Superior temporal gyrus (tissue), 1 donor: ENCODE measurements around the gene NFYB.
"Not testable (repeated sequence)": the region's sequence is repeated elsewhere in the genome, so short reads cannot be mapped to it uniquely, and the experiment has no call there.

ENCODE experiments used
- DNase-seq: peaks from one replicate; pipeline ENCODE4 v3.0.0-alpha.2; 2016; ENCODE audit errors: extremely low spot score

NFYB gene

DNA sequence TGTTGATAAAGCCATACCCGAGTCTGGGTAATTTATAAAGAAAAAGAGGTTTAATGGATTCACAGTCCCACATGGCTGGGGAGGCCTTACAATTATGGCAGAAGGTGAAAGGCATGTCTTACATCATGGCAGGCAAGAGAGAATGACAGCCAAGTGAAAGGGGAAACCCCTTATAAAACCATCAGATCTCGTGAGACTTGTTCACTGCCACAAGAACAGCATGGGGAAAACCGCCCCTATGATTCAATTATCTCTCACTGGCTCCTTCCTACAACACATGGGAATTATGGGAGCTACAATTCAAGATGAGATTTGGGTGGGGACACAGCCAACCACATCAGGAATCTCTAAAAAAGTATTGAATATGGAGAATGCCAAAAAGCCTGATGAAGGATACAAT is 25.0 kb upstream of the NFYB start:
- not testable (repeated sequence) for DNase-seq

DNA sequence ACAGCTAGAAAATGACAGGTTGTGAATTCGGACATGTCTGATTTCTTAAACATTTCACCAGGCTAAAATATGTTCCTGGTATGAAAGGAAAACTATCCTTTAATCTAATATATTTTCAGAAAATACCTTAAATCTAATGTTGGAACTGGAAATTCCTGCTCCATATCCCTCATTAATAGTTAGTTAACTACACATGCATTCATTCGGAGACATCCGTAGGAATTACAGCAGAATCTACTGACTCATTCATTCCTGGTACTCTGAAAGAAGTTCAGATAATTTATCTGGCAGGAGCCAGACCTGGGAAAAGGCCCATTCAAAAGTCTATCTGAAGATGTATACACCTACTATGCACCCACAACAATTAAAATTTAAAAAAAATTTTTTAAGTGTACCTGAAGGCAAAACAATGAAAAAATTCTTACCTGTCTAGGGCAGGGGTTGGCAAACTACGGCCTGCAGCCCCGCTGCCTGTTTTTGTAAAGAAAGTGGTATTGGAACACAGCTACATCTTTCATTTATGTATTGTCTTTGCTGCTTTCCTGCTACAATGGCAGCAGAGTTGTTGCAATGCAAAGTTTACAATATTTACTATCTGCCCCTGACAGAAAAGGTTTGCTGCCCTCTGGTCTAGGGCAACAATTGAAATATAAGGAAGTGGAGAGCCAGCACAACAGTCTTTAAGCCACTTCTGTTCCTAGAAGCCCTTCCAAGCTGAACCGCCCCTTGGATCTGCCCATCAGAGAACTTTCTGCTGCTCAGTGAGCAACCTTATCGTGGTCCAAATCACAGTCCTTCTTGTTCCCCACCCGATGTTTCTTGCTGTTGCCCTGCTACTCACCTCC is 17.9 kb upstream of the NFYB start:
- DNase-seq = no peak

- no peak for DNase-seq
These were observed 16.8 kb upstream of the NFYB start for GRCh38 chr12:104154806-104155205.

DNA sequence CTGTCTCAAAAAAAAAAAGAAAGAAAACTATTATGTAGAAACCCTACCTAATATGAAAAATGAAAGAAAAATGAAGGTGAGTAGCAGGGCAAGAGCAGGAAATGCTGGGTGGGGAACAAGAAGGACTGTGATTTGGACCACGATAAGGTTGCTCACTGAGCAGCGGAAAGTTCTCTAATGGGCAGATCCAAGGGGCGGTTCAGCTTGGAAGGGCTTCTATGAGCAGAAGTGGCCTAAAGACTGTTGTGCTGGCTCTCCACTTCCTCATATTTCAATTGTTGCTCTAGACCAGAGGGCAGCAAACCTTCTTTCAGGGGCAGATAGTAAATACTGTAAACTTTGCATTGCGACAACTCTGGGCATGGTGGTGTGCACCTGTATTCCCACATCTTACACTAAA is 16.3 kb upstream of the NFYB start:
- no peak for DNase-seq

DNA sequence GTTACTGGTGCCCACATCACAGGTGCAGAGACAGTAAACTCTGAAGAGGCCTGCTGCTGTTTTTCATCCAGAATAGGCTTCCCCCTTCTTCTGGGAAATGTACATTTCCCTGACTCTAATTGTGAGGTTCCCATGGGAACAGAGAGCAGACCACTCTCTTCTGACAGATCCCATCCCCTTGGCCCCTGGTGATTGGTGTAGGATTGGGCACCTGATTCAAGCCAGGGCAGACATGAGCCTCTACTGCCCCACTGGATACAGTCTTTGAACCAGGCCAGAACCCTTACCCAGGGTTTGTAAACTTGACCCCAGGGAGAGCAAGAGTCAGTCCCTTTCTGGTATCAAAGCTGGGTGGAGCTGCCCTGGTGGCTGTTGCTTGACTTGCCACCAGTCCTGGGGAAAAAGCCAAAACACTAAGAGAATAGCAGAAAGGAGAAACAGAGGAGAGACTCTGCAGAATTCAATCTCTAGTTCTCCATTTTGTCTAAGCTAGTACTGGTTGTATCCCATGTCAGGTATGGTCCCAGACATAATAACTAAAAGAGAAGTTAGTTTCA is 14.8 kb upstream of the NFYB start:
- DNase-seq = no peak

DNA sequence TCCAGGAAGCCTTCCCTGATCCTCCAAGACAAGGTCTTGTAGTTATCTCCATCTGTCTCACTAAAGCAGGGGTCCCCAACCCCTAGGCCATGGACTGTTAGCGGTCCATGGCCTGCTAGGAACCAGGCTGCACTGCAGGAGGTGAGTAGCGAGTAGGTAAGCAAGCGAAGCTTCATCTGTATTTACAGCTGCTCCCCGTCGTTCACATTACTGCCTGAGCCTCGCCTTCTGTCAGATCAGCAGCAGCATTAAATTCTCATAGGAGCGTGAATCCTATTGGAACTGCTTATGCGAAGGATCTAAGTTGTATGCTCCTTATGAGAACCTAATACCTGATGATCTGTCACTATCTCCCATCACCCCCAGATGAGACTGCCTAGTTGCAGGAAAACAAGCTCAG is 12.4 kb upstream of the NFYB start:
- no peak for DNase-seq

DNA sequence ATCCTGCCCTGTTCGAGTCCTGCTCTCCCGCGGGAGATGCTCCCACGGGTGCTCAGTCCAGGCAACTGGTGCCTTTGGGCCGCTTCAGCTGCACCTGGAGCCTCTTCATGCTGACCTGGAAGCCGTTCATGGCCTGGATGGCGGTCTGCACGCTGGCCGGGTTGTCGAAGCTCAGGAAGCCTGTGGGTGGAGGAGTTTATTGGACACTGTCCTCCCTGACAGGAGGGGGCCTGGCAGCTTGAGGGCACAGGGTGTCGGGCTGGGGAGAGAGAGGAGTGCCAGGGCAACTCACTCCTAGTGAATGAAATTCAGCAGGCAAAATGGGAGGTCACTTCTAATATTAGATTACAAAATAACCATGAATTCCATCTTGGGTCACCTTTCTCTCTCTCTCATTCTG is 9.3 kb upstream of the NFYB start:
- DNase-seq = no peak

DNA sequence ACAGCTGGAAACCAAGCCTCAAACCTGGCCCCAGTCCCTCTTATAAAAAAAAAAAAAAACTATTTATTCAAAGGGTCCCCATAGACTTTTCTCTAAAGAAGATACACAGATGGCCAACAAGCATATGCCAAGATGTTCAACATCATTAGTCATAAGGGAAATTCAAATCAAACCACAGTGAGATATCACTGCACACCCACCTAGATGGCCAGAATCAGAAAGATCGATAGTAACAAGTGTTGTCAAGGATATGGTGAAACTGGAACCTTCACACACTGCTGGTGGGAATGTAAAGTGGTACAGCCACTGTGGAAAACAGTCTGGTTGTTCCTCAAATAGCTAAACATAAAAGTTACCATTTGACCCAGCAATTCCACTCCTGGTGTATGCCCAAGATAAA is 5.9 kb upstream of the NFYB start:
- no peak for DNase-seq

DNA sequence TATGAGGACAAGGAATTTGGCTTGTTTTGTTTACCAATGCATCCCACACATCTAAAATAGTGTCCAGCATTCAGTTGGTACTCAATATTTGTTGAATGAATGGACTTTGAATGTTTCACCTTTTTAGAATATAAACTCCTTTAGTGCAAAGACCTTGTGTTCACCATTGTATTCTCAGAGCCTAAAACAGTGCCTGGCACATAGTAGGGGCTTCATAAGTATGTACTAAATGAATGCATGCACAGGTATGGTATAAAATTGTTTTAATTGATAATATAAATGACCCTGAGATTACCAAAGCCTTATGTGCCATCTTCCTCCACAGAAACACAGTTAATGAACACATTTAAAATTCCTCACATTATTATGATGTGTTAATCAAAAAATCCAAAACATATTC is 5.0 kb upstream of the NFYB start:
- DNase-seq = no peak

DNA sequence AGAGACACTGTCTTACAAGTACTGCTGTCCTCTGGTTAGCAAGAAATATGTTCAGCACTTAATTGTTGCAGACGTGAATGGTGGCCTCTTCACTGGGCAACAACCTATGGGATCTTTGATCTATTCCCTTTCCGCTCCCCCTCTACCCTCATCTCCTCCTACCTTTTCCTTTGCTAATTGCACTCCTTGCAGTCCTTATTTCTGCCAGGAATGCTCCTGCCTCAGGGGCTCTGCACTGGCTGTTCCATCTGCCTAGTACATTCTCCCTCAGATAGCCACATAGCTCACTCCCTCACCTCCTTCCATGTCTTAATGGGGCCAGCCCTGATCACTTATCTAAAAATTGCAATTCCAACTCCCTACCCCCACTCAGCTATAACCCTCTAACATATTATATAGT is 4.5 kb upstream of the NFYB start:
- DNase-seq = no peak

DNA sequence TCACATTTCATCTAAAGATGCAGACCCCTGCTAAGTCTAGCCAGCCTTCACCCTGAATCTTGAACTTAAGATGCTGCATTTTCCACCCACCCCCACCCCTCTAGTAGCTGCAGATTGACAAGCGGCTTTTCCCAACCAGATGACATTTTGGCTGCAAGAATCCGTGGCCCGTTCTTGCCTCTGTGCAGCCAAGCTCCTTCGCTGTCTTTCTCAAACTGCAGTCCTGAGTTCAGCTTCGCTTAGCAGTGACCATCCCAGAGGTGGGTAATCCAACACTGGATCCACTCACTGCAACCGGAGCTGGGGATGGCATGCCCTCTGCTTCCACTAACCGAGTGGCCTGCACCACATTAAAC is 765 bp upstream of the NFYB start:
- DNase-seq = no peak

GRCh38 chr12:104137001-104137901 is 759 bp downstream of the NFYB start:
- no peak for DNase-seq

- DNase-seq = peak; percentile 57
These were observed 1.4 kb downstream of the NFYB start for GRCh38 chr12:104136577-104136976.

- no peak for DNase-seq
These were observed 3.1 kb downstream of the NFYB start for GRCh38 chr12:104134882-104135281.

DNA sequence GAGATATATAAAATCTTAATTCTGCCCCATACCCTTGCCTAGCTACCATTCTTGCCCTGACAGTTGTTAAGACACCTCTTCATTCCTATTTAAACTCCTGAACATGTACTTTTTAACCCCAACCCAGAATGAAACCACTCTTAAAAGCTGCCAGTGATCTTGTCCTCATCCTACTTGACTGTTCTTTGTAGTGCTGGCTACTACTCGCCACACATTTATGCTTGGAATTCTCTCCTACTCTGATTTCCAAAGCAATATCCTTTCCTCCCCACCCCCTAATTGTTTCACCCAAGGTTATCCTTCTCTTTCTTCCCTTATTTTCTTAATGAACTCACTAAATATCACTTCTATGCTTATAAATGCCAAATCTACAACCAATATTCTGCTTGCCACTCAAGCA is 4.1 kb downstream of the NFYB start:
- no peak for DNase-seq

- DNase-seq = no peak
These were observed 4.7 kb downstream of the NFYB start for GRCh38 chr12:104133321-104133720.

DNA sequence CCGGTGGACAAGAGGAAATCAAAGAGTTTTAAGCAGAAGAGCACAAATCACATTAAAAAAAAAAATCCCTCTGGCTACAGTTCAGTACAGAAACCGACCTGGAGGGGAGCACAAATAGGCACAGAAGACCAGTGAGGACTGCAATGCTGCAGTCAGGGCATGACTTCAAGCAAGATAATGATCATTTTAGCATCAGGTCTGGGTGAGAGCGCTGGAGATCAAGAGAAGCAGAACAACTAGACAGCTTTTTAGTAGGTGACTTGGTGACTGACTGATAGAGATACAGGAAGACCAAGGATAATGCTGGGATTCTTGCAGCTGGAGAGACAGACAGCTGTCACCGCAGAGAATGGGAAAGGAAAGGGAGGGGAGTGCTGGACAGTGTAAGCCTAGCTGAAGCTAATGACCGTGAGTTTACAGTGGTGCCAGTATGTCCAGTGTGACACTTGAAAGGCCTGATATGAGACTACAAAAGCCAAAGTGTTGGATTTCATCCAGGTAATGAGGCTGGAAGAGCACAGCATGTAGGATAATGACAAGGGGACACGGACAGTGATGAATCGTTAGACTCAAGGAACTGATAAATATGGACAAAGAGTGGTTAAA is 5.6 kb downstream of the NFYB start:
- DNase-seq = peak; percentile 34

DNA sequence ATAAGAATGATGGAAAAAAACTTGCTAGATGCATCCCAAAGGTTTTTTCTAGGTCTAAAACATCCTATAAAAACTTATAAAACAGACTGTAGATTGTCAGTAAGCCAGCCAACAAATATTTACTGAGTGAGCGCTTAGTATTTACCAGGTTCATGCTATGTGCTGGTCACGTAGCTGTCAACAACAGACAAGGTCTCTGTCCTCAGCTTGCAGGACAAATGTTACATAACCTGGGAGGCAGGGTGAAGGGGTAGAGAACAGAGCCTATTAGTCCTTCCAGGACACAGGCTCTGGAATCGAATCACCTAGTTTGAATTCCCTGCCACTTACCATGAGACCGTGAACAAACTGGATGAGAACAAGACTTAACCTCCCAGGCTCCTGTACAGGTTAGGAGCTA is 6.4 kb downstream of the NFYB start:
- no peak for DNase-seq

- DNase-seq = no peak
These were observed 7.2 kb downstream of the NFYB start for GRCh38 chr12:104130760-104131159.

DNA sequence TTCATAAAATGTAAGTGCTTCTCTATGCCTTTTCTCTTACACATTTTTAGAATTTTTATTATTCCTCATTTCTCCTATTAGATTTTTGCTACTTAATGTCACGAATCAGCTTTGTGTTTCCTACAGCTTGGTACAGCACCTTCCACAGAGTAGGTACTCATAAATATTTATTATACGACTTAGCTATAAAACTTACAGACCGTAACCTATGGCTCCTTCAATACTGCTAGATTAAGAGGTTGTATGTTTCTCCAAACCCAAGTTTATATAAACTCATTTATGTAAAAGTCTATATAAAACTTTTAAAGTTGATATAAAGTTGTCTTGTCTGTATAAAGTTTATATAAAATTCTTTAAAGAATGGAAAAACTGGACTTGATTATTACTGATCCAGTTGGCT is 11.5 kb downstream of the NFYB start:
- DNase-seq = peak; percentile 8

- no peak for DNase-seq
These were observed 15.7 kb downstream of the NFYB start for GRCh38 chr12:104122298-104122697.

DNA sequence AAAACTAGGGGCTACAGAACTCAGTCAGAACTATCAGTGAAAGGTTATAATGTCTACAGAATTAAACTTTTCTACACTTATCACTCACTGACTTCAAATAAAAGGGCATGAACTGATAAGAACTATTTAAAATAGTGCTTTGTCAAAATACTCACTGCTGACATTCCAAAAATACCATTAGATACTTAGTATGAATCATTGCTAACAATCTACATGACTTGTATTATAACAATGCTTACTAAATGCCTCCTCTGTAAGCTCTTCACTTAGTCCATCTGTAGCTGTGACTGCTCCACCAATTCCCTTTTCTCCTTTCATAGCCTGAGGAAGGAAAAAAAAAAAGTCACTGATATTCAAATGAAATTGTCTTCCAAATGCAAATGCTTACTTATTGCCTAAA is 17.0 kb downstream of the NFYB start:
- DNase-seq = no peak
